ENCODE measurements around the gene SYNM.

GRCh38 chr15:99139276-99139675 lies 34.4 kb downstream of the SYNM start:
- TF ChIP-seq CTCF (conservative IDR thresholded peaks at IDR 0.05; ENCODE audit: low read depth, low read length): no peak
- no peak for TF ChIP-seq EZH2 (IDR thresholded peaks at IDR 0.05; ENCODE audit: low read length, unreplicated experiment)
